SU-DHL-6 (cell line): ENCODE measurements around the gene HSP90AB1.

Experiments used
- H2AFZ ChIP-seq: fragments of 200-600 bp; sonication (generic); 2 replicates; pipeline ENCODE4 v1.6.1; 2014; ENCODE audit warnings: low read depth, mild to moderate bottlenecking, moderate library complexity, mixed read lengths, antibody characterized with exemption, low read length; ENCODE audit not compliant: severe bottlenecking
- H3F3A ChIP-seq: fragments of 200-600 bp; shearing (Covaris generic); 2 replicates; pipeline ENCODE4 v1.6.0; 2016; ENCODE audit warnings: antibody characterized with exemption, mild to moderate bottlenecking; ENCODE audit not compliant: insufficient read depth
- H3K27ac ChIP-seq: fragments of 200-600 bp; sonication (generic); 2 replicates; pipeline ENCODE4 v1.5.1; 2016; ENCODE audit warnings: low read depth, mild to moderate bottlenecking, low read length, moderate library complexity, mixed read lengths
- H3K27me3 ChIP-seq: fragments of 200-600 bp; sonication (generic), shearing (Covaris generic); 2 replicates; pipeline ENCODE4 v1.6.0; 2014; ENCODE audit warnings: mild to moderate bottlenecking, low read length
- H3K36me3 ChIP-seq: fragments of 200-600 bp; sonication (generic); 2 replicates; pipeline ENCODE4 v1.6.1; 2014; ENCODE audit warnings: mild to moderate bottlenecking, low read length, mixed read lengths
- H3K4me2 ChIP-seq: fragments of 300-600, 200-600 bp; shearing (Covaris generic), sonication (generic); 2 replicates; pipeline ENCODE4 v1.6.0; 2014; ENCODE audit warnings: low read length, low read depth, mild to moderate bottlenecking; ENCODE audit not compliant: poor library complexity, severe bottlenecking
- H3K4me3 ChIP-seq: fragments of 200-600 bp; sonication (generic); 2 replicates; pipeline ENCODE4 v1.5.1; 2014; ENCODE audit warnings: antibody characterized with exemption, low read length, mild to moderate bottlenecking, mixed read lengths; ENCODE audit not compliant: insufficient read depth, poor library complexity, severe bottlenecking
- H3K79me2 ChIP-seq: fragments of 200-600 bp; sonication (generic); 2 replicates; pipeline ENCODE4 v1.6.1; 2014; ENCODE audit warnings: mild to moderate bottlenecking, low read length, moderate library complexity; ENCODE audit not compliant: insufficient read depth
- H3K9ac ChIP-seq: fragments of 200-600 bp; sonication (generic); 2 replicates; pipeline ENCODE4 v1.7.0; 2014; ENCODE audit warnings: mild to moderate bottlenecking, low read length
- H3K9me2 ChIP-seq: fragments of 200-600 bp; sonication (generic); replicated peaks from 2 replicates; pipeline ENCODE4 v1.6.1; 2014; ENCODE audit warnings: low read length; ENCODE audit not compliant: insufficient read depth
- H3K9me3 ChIP-seq: fragments of 200-600 bp; sonication (generic); 2 replicates; pipeline ENCODE4 v1.6.1; 2014; ENCODE audit warnings: low read length, mixed read lengths; ENCODE audit not compliant: insufficient read depth
- H4K20me1 ChIP-seq: fragments of 200-600 bp; sonication (generic); 2 replicates; pipeline ENCODE4 v1.6.1; 2014; ENCODE audit warnings: low read depth, mild to moderate bottlenecking, antibody characterized with exemption, low read length, moderate library complexity, mixed read lengths
- EZH2phosphoT487 ChIP-seq: fragments of 200-600 bp; sonication (generic), shearing (Covaris generic); conservative IDR thresholded peaks from 2 replicates; pipeline ENCODE4 v1.6.1; 2018; ENCODE audit warnings: mild to moderate bottlenecking, antibody characterized with exemption, low read length, moderate library complexity, mixed read lengths
- TF ChIP-seq, protein P1 (sequence below): fragments of 200-600 bp; sonication (generic); IDR thresholded peaks from one replicate; pipeline ENCODE4 v1.5.1; 2017; ENCODE audit warnings: antibody characterized with exemption, mild to moderate bottlenecking, low read length, moderate library complexity; ENCODE audit not compliant: insufficient read depth, poor library complexity, severe bottlenecking

Gene HSP90AB1

DNA sequence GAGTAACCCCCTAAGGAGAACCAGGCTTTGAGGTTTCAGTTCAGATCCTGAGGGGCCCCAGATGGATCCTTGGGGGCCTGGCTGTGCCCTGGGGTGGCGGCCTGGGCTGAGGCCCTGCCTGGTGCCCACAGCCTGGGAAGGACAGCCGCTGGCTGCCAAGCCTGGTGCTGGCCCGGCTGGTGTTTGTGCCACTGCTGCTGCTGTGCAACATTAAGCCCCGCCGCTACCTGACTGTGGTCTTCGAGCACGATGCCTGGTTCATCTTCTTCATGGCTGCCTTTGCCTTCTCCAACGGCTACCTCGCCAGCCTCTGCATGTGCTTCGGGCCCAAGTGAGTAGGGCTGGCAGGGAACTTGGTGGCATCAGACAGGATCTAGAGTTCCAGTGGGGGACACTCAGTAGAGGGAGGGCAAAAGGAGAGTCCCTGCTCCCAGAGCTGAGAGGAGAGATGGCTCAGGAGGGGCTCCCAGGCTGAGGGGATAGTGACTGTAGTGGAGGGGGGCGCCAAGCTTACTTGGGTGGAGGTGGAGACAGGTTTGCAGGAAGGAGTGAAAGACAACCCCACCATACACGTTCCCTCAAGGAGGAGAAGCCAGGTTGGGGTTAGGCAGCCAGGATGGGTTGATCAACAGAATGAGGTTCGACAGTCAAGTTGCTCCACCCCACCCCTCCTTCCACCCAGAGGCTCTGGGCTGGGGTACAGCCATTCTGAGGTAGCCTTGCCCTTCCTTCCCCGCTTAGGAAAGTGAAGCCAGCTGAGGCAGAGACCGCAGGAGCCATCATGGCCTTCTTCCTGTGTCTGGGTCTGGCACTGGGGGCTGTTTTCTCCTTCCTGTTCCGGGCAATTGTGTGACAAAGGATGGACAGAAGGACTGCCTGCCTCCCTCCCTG lies 14.0 kb upstream of the HSP90AB1 start:
- no peak overlapping the region for H3K4me2 ChIP-seq
- no peaks in the 10 kb centered on the region for H4K20me1 ChIP-seq
- H3K9me3 ChIP-seq = no peaks in the 10 kb centered on the region
- no peak for TF ChIP-seq EZH2phosphoT487
- TF ChIP-seq, protein P1, sequence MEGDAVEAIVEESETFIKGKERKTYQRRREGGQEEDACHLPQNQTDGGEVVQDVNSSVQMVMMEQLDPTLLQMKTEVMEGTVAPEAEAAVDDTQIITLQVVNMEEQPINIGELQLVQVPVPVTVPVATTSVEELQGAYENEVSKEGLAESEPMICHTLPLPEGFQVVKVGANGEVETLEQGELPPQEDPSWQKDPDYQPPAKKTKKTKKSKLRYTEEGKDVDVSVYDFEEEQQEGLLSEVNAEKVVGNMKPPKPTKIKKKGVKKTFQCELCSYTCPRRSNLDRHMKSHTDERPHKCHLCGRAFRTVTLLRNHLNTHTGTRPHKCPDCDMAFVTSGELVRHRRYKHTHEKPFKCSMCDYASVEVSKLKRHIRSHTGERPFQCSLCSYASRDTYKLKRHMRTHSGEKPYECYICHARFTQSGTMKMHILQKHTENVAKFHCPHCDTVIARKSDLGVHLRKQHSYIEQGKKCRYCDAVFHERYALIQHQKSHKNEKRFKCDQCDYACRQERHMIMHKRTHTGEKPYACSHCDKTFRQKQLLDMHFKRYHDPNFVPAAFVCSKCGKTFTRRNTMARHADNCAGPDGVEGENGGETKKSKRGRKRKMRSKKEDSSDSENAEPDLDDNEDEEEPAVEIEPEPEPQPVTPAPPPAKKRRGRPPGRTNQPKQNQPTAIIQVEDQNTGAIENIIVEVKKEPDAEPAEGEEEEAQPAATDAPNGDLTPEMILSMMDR = no peak
- peaks cover 4% of the 10 kb centered on the region for H3F3A ChIP-seq
- H3K4me3 ChIP-seq = no peak overlapping the region
- 0 out of 2 replicates have a peak, but pooled peaks cover 5% of the 10 kb centered on the region for H3K79me2 ChIP-seq
- no peaks in the 10 kb centered on the region for H3K27me3 ChIP-seq
- no peaks in the 10 kb centered on the region for H3K36me3 ChIP-seq
- no peak overlapping the region for H3K27ac ChIP-seq
- H3K9ac ChIP-seq = no peak overlapping the region
- H2AFZ ChIP-seq = no peak overlapping the region
- no peaks in the 10 kb centered on the region for H3K9me2 ChIP-seq

DNA sequence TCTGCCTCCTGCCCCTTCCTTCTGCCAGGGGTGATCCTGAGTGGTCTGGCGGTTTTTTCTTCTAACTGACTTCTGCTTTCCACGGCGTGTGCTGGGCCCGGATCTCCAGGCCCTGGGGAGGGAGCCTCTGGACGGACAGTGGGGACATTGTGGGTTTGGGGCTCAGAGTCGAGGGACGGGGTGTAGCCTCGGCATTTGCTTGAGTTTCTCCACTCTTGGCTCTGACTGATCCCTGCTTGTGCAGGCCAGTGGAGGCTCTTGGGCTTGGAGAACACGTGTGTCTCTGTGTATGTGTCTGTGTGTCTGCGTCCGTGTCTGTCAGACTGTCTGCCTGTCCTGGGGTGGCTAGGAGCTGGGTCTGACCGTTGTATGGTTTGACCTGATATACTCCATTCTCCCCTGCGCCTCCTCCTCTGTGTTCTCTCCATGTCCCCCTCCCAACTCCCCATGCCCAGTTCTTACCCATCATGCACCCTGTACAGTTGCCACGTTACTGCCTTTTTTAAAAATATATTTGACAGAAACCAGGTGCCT lies 13.3 kb upstream of the HSP90AB1 start:
- Histone ChIP-seq H3K4me3 (no peak overlapping the region), H3K36me3 (no peaks in the 10 kb centered on the region), H3K27me3 (no peaks in the 10 kb centered on the region), H3F3A (peaks cover 4% of the 10 kb centered on the region), H4K20me1 (no peaks in the 10 kb centered on the region), H3K9me2 (no peaks in the 10 kb centered on the region), H3K4me2 (no peak overlapping the region), H3K27ac (no peak overlapping the region), H3K79me2 (0 out of 2 replicates have a peak, but pooled peaks cover 4% of the 10 kb centered on the region), H3K9ac (no peak overlapping the region), H2AFZ (no peak overlapping the region), H3K9me3 (no peaks in the 10 kb centered on the region)
- TF ChIP-seq, protein P1 = no peak

DNA sequence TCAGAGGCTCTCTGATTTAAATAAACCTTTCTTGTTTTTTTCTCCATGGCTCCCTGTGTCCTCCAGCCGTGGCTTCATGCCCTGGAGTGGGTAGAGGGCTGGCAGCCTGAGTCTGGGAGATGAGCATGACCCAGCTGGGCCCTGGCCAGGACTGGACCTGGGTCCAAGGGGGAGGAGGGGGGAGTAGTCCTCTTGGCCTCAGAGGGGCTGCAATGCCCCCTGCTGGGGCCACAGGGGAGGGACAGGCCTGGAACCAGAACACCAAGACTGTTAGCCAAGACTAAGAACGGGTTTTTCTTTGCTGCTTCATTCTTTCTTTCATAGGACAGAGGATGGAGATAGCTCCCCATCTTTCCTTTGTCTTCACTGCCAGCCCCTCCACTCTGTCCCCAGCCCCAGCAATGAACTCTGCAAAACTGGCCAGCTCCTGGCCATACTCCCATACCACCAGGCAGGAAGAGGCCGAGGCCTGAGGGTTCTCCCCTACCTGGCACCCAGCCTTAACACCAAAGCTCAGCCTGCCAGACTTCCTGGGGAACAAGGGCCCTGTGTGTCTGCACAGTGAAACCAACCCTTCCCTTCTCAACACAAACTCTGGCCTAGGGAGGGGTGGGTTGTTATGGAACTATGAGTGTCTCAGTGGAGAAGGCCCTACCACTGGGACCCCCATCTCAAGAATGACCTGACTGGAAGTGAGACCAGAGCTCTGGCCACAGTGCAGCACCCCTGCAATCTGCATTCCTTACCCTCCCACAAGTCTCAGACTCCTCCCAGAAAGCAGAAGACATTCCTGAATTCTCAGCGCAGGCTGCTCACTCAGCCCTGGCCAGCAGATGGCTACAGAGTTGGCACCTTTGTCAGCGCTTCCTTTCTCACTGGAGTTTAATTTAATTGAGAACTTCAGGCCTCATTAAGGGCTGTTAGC lies 12.5 kb upstream of the HSP90AB1 start:
- Histone ChIP-seq H3K79me2 (no peaks in the 10 kb centered on the region), H3K9me3 (no peaks in the 10 kb centered on the region), H3F3A (peaks cover 4% of the 10 kb centered on the region), H3K9ac (no peak overlapping the region), H3K27me3 (no peaks in the 10 kb centered on the region), H4K20me1 (no peaks in the 10 kb centered on the region), H3K9me2 (no peaks in the 10 kb centered on the region), H2AFZ (no peak overlapping the region), H3K4me2 (no peak overlapping the region), H3K4me3 (no peak overlapping the region), H3K27ac (no peak overlapping the region), H3K36me3 (no peaks in the 10 kb centered on the region)
- no peak for TF ChIP-seq EZH2phosphoT487
- TF ChIP-seq, protein P1 = peak; percentile 96
